Measurements from ENCODE around the gene ADAMTS10.

ADAMTS10 gene

GRCh38 chr19:8616861-8617260 lies 6.3 kb upstream of the ADAMTS10 start:
- TF ChIP-seq CTCF (IDR thresholded peaks at IDR 0.05; ENCODE audit: borderline replicate concordance, extremely low read depth, low read length, poor library complexity, severe bottlenecking) (no peak), EZH2 (IDR thresholded peaks at IDR 0.05; ENCODE audit: borderline replicate concordance, low read depth, low read length, severe bottlenecking) (no peak)
- Histone ChIP-seq H3K9me3 (ENCODE audit: insufficient read depth, low read length, severe bottlenecking) (no peaks in the 10 kb centered on the region), H2AFZ (ENCODE audit: low read depth, low read length) (no peak overlapping the region), H3K27me3 (ENCODE audit: insufficient read depth, low read length, poor library complexity) (no peaks in the 10 kb centered on the region), H4K20me1 (ENCODE audit: insufficient read depth, low read length) (no peaks in the 10 kb centered on the region), H3K4me2 (ENCODE audit: insufficient read depth, low read length) (no peak overlapping the region), H3K4me3 (ENCODE audit: low read depth in 1 of 2, low read length in 2 of 2) (no peak overlapping the region), H3K4me1 (ENCODE audit: insufficient read depth, low read length) (no peaks in the 10 kb centered on the region), H3K79me2 (ENCODE audit: insufficient read depth, low read length) (no peaks in the 10 kb centered on the region), H3K9ac (ENCODE audit: low read depth, low read length) (no peak overlapping the region), H3K36me3 (ENCODE audit: insufficient read depth, low read length) (no peaks in the 10 kb centered on the region), H3K27ac (ENCODE audit: low read length) (no peak overlapping the region)
- no peak for ATAC-seq (ENCODE audit: insufficient read depth, low read depth)
- DNase-seq: no peak

DNA sequence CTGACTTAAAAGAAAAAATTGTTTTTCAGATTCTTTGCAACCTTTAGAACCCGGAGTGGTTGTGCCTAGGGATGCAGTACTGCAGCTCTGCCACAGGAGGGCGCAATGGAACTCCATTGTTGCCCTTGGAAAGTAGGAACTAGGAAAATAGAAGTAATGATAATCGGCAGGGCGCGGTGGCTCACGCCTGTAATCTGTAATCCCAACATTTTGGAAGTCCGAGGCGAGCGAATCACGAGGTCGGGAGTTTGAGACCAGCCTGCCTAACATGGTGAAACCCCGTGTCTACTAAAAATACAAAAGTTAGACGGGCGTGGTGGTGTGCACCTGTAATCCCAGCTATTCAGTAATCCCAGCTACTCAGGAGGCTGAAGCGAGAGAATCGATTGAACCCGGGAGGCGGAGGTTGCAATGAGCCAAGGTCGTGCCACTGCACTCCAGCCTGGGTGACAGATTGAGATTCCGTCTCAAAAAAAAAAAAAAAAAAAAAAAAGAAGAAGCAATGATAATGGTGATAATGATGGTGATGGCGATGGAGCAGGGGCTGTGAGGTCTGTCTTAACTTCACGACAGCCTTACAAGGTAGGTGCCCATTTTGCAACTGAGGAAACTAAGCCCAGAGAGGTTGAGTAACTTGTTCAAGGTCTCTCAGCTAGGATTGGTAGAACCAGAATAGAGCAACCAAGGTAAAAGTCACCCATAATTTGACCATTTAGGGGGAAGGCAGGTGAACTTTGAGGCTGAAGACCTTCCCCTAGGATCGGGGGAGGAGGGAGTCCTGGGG lies 5.5 kb upstream of the ADAMTS10 start:
- no peak overlapping the region for H2AFZ ChIP-seq (ENCODE audit: low read depth, low read length)
- no peaks in the 10 kb centered on the region for H4K20me1 ChIP-seq (ENCODE audit: insufficient read depth, low read length)
- DNase-seq: peak; percentile 63
- no peak for TF ChIP-seq EZH2 (IDR thresholded peaks at IDR 0.05; ENCODE audit: borderline replicate concordance, low read depth, low read length, severe bottlenecking)
- peak; percentile 92 for TF ChIP-seq CTCF (IDR thresholded peaks at IDR 0.05; ENCODE audit: borderline replicate concordance, extremely low read depth, low read length, poor library complexity, severe bottlenecking)
- H3K9me3 ChIP-seq (ENCODE audit: insufficient read depth, low read length, severe bottlenecking): no peaks in the 10 kb centered on the region
- no peaks in the 10 kb centered on the region for H3K27me3 ChIP-seq (ENCODE audit: insufficient read depth, low read length, poor library complexity)
- no peak overlapping the region for H3K4me2 ChIP-seq (ENCODE audit: insufficient read depth, low read length)
- no peaks in the 10 kb centered on the region for H3K4me1 ChIP-seq (ENCODE audit: insufficient read depth, low read length)
- no peak overlapping the region for H3K9ac ChIP-seq (ENCODE audit: low read depth, low read length)
- H3K36me3 ChIP-seq (ENCODE audit: insufficient read depth, low read length): no peaks in the 10 kb centered on the region
- no peak overlapping the region for H3K27ac ChIP-seq (ENCODE audit: low read length)
- H3K4me3 ChIP-seq (ENCODE audit: low read depth in 1 of 2, low read length in 2 of 2): no peak overlapping the region
- ATAC-seq (ENCODE audit: insufficient read depth, low read depth): no peak
- H3K79me2 ChIP-seq (ENCODE audit: insufficient read depth, low read length): no peaks in the 10 kb centered on the region

DNA sequence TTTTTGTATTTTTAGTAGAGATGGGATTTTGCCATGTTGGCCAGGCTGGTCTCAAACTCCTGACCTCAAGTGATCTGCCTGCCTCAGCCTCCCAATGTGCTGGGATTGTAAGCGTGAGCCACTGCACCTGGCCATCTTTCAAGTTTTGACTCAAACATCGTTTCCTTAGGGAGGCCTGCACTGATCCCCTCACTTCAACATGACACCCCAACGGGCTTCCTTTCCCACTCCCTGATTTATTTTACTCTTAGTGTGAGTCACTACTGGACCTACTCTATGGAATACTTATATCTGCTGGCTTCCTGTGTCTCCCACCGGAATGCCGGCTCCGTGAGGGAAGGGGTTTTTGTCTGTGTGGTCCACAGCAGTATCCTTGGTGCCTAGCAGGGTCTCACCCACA lies 4.5 kb upstream of the ADAMTS10 start:
- no peak overlapping the region for H3K4me3 ChIP-seq (ENCODE audit: low read depth in 1 of 2, low read length in 2 of 2)
- no peaks in the 10 kb centered on the region for H3K79me2 ChIP-seq (ENCODE audit: insufficient read depth, low read length)
- no peak overlapping the region for H3K9ac ChIP-seq (ENCODE audit: low read depth, low read length)
- no peak for ATAC-seq (ENCODE audit: insufficient read depth, low read depth)
- no peaks in the 10 kb centered on the region for H3K9me3 ChIP-seq (ENCODE audit: insufficient read depth, low read length, severe bottlenecking)
- no peaks in the 10 kb centered on the region for H3K36me3 ChIP-seq (ENCODE audit: insufficient read depth, low read length)
- H3K4me1 ChIP-seq (ENCODE audit: insufficient read depth, low read length): peaks cover 4% of the 10 kb centered on the region
- TF ChIP-seq EZH2 (IDR thresholded peaks at IDR 0.05; ENCODE audit: borderline replicate concordance, low read depth, low read length, severe bottlenecking): no peak
- TF ChIP-seq CTCF (IDR thresholded peaks at IDR 0.05; ENCODE audit: borderline replicate concordance, extremely low read depth, low read length, poor library complexity, severe bottlenecking): no peak
- H2AFZ ChIP-seq (ENCODE audit: low read depth, low read length): no peak overlapping the region
- no peaks in the 10 kb centered on the region for H3K27me3 ChIP-seq (ENCODE audit: insufficient read depth, low read length, poor library complexity)
- DNase-seq: no peak
- H3K4me2 ChIP-seq (ENCODE audit: insufficient read depth, low read length): no peak overlapping the region
- no peaks in the 10 kb centered on the region for H4K20me1 ChIP-seq (ENCODE audit: insufficient read depth, low read length)
- no peak overlapping the region for H3K27ac ChIP-seq (ENCODE audit: low read length)

All from DND-41 (cell line).